Measurements from ENCODE around the gene NTRK2.

GRCh38 chr9:84789463-84789830 lies 119.9 kb downstream of the NTRK2 start:
- TF ChIP-seq CTCF (IDR thresholded peaks at IDR 0.05) (no peak), POLR2A (IDR thresholded peaks at IDR 0.05) (no peak)
